ENCODE data around the gene KIF19.

DNA sequence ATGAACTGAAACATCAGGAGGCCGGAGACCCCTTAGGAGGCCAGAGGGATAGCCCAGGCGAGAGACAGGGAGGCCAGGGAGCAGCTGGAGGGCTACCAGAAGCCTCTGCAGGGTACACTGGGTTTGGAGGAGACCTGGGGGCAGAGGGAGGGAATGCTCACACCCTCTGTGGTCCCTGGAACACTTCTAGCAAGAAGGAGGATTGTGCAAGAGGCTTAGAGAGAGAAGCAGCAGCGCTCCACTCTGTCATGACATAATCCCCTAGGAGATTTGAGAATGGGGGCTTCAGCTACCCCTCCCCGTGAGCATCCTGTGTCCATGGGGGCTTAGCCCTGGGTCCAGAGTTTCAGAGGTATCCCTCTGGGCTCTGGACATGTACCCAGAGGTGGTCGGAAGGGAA is 57.1 kb downstream of the KIF19 start:
- TF ChIP-seq, protein P1, sequence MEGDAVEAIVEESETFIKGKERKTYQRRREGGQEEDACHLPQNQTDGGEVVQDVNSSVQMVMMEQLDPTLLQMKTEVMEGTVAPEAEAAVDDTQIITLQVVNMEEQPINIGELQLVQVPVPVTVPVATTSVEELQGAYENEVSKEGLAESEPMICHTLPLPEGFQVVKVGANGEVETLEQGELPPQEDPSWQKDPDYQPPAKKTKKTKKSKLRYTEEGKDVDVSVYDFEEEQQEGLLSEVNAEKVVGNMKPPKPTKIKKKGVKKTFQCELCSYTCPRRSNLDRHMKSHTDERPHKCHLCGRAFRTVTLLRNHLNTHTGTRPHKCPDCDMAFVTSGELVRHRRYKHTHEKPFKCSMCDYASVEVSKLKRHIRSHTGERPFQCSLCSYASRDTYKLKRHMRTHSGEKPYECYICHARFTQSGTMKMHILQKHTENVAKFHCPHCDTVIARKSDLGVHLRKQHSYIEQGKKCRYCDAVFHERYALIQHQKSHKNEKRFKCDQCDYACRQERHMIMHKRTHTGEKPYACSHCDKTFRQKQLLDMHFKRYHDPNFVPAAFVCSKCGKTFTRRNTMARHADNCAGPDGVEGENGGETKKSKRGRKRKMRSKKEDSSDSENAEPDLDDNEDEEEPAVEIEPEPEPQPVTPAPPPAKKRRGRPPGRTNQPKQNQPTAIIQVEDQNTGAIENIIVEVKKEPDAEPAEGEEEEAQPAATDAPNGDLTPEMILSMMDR (IDR thresholded peaks at IDR 0.05; ENCODE audit: control extremely low read depth in 1 of 3, insufficient read depth in 1 of 3, low read depth in 1 of 3, low read length in 3 of 3) = no peak
- TF ChIP-seq, protein P2, sequence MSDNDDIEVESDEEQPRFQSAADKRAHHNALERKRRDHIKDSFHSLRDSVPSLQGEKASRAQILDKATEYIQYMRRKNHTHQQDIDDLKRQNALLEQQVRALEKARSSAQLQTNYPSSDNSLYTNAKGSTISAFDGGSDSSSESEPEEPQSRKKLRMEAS (IDR thresholded peaks at IDR 0.05) = no peak
- TF ChIP-seq SUZ12 (IDR thresholded peaks at IDR 0.05; ENCODE audit: low read length) (no peak), RFX5 (IDR thresholded peaks at IDR 0.05; ENCODE audit: borderline replicate concordance, low read depth, low read length) (no peak), KDM1A (IDR thresholded peaks at IDR 0.05; ENCODE audit: borderline replicate concordance, low read length) (no peak), POLR2A (IDR thresholded peaks at IDR 0.05; ENCODE audit: control extremely low read depth in 1 of 2, low read depth in 2 of 2, low read length in 2 of 2) (no peak)

Data from H1 (cell line).